Stimulated activated CD8-positive, alpha-beta memory T cell treated with anti-CD3 and anti-CD28 coated beads, Interleukin-12 subunit alpha, Interleukin-12 subunit beta, amount 100 ng/mL, for 24 hours (primary cell): ENCODE data around the gene TTBK1.

ENCODE experiments used
- DNase-seq: peaks from one replicate; pipeline ENCODE4 v3.0.0-alpha.2; 2020; ENCODE audit errors: extremely low read depth

Gene TTBK1

DNA sequence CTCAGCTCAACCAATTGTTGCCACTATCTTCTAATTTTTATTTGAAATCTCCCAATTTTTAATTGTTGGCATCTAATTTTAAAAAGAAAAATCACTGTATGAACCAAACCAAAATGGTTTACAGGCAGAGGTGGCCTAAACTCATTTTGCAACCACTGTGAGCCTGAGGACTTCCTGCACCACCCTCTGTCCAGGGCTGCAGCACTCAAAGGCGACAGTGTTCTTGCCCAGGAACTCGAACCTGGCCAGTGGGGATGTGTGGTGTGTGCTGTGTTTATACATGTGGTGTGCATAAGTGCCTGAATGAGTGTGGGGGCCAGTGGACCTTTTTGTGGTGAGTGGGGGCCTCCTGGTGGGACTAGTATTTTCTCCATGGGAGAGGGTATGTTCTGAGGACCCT, 30.4 kb downstream of the TTBK1 start:
- no peak for DNase-seq

GRCh38 chr6:43274127-43274915, 31.0 kb downstream of the TTBK1 start:
- DNase-seq: no peak

DNA sequence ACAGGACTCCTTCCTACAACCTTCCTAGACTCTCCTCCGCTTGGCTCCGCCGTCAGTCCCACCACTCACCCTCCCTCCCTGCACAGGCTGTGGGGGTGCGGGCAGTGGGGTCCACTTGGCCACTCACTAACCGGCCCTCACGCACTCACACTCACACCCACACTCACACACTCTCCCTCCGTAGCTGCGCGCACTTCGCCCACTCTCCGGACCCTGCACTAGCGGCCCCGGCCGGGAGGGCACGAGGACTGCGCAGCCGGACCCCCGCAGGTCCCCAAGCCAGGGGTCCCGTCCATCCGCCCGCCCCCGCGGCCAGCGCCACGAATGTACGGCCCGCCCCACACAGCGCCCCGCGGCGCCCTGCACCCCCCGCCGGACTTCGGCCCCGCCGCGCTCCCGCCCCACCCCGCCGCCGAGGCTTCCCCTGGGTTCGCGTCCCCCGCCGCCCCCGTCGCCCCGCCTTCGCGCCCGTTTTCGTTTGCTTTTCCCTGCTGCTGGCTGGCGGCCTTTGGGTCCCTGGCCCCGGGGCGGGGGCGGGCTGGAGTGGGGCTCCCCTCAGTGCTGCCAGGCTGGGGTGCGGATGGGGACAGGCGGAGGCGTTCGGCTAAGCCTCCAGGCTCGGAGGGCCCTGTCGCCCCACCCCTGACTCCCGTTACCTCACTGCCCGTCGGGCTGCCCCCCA, 31.8 kb downstream of the TTBK1 start:
- no peak for DNase-seq

GRCh38 chr6:43275801-43276576, 32.7 kb downstream of the TTBK1 start:
- no peak for DNase-seq

- DNase-seq: no peak
These were observed 33.5 kb downstream of the TTBK1 start for GRCh38 chr6:43276577-43277305.

DNA sequence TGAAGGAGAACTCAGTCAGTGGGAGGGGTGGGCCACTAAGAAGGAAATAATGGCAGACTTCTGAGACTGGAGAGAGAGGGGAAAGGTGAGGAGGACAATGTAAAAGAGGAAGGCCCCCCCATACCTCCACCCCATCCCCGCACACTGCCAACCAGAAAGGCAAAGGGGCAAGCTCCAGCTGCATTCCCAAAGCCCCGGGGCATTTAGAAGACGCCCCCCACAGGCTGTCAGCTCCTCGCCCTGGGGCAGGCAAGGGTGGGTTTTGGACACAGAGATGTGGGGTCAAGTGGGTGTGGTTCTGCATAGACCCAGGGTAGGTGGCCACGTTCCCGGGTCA, 34.0 kb downstream of the TTBK1 start:
- no peak for DNase-seq

- DNase-seq: no peak
These were observed 34.6 kb downstream of the TTBK1 start for GRCh38 chr6:43277643-43278523.

DNA sequence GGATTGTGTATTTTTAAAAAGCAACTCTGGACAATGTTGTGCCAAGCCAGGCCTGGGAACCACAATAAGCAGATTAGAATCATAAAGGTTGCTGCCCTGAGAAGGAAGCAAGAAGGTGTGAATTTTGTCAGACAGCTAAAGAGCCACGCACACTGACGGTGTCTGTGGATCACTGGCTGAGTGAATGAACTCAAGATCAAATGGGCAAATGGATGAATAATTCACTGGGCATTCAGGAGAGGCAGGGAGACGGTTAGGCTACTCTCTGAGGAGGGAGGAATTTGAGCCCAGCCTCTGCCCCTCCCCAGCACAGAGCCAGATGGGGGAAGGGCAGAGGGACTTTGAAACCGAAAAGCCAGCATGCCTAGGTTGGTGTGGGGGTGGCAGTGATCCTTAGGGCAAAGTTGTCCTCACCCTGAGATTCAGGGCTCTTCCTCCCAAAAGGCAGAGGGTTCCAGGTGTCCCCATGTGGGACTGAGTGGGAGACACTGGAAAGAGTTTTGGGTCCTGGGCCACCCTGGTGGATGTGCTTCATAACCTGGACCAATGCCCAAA, 35.3 kb downstream of the TTBK1 start:
- no peak for DNase-seq

DNA sequence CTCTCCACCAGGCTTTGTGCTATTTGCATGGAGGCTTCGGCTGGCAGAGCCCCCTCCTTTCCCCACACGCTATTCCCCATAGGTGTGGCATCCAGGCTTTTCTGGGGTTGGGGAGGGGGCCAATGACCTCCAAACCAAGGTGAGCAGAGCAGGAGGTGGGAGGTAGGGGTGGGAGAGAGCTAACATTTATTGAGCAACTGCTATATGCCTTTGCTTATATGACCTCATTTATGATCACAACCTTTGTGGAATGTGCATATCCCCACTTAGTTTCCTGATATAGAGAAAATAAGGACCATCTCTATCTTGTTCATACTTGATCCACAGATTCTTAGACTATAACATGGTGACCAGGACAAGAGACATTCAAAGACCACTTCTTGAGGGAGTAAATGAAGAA, 37.0 kb downstream of the TTBK1 start:
- DNase-seq: no peak

GRCh38 chr6:43282060-43282459, 38.8 kb downstream of the TTBK1 start:
- DNase-seq: no peak

- no peak for DNase-seq
These were observed 39.6 kb downstream of the TTBK1 start for GRCh38 chr6:43282636-43283513.

GRCh38 chr6:43283514-43283901, 40.2 kb downstream of the TTBK1 start:
- DNase-seq: no peak

- no peak for DNase-seq
These were observed 40.6 kb downstream of the TTBK1 start for GRCh38 chr6:43283905-43284304.

- DNase-seq: no peak
These were observed 41.9 kb downstream of the TTBK1 start for GRCh38 chr6:43284991-43285781.

DNA sequence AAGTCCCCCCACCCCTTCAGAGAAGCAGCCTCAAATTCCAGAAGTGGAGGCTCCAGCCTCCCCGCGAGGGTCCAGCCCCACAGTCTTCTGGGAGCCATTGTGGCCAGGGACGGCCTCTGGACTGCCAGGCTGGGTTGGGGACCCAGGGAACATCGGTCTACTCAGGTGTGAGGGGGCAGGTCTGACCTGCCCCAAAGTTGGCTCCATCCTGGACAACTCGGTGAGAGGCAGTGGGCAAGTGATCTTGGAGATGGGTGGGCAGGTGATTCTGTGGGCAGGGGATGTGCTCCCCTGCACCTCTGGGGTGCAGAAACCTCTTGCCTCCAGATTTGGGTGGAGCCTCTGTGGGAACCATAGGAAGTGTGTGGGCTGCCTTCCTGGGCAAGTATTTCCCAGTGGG, 42.6 kb downstream of the TTBK1 start:
- no peak for DNase-seq

DNA sequence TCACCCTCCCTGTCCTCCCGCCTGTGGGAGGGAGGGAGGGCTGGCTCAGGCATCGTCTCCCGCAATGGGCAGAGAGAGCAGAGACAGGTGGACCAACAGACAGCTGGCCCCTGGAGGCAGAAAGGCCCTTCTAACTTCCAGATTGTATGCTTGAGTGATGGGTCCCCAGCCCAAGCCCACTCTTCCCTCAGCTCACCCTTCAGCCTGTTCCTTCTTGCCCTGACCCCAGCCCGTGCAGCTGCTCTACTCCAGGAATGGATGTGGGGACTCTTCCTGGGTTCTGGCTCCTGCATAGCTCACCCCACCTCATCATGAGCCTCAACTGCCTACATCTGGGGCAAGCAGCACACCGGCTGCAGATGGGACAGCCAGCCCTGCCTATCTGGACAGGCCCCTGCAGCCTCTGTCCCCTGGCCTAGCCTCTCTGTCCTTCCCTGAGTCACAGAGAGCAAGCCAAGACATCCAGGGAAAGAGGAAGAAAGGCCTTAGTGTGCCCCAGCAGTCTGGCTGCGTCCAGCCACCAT, 43.2 kb downstream of the TTBK1 start:
- no peak for DNase-seq

GRCh38 chr6:43286980-43287716, 43.9 kb downstream of the TTBK1 start:
- DNase-seq: no peak
